Ishikawa (cell line): ENCODE measurements around the gene CPED1.

Experiments used
- CEBPB ChIP-seq: IDR thresholded peaks from 2 replicates; pipeline ENCODE4 v1.6.1; 2012
- EP300 ChIP-seq: IDR thresholded peaks from 2 replicates; pipeline ENCODE4 v1.6.1; 2012; ENCODE audit warnings: borderline replicate concordance
- MAX ChIP-seq: IDR thresholded peaks from 2 replicates; pipeline ENCODE4 v1.6.1; 2012
- NFIC ChIP-seq: IDR thresholded peaks from 2 replicates; pipeline ENCODE4 v1.6.1; 2012
- RAD21 ChIP-seq: IDR thresholded peaks from 2 replicates; pipeline ENCODE4 v1.6.1; 2012; ENCODE audit warnings: low read depth
- TCF12 ChIP-seq: IDR thresholded peaks from 2 replicates; pipeline ENCODE4 v1.6.1; 2012; ENCODE audit warnings: low read depth
- YY1 ChIP-seq: IDR thresholded peaks from 2 replicates; pipeline ENCODE4 v1.6.1; 2012; ENCODE audit warnings: low read depth
- TF ChIP-seq, protein P1 (sequence below): IDR thresholded peaks from 2 replicates; pipeline ENCODE4 v1.6.1; 2012

DNA sequence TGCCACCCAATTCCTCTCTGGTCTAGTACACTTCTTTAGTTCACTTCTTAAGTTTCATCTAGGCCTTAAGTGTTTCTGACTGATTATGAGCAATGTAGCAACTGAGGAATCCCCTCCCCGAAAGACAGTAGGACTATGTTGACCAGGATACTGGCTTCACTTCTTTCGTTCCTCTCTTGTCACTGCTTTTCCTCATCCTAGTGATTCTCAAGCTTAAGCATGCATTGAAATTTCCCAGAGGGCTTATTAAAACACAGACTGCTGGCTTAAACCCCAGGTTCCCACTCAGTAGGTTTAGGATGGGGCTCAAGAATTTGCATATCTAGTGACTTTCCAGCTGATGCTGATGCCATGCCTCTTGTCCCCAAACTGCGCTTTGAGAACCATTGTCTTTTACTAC is 175.7 kb downstream of the CPED1 start:
- TF ChIP-seq YY1 (no peak), RAD21 (no peak), TCF12 (no peak), NFIC (no peak), MAX (no peak), CEBPB (no peak), EP300 (no peak)
- TF ChIP-seq, protein P1, sequence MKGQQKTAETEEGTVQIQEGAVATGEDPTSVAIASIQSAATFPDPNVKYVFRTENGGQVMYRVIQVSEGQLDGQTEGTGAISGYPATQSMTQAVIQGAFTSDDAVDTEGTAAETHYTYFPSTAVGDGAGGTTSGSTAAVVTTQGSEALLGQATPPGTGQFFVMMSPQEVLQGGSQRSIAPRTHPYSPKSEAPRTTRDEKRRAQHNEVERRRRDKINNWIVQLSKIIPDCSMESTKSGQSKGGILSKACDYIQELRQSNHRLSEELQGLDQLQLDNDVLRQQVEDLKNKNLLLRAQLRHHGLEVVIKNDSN: no peak
